NB4 (cell line): ENCODE measurements around the gene MXI1.

Experiments used
- DNase-seq: peaks from one replicate; pipeline ENCODE4 v3.0.0; 2010; ENCODE audit warnings: low read depth
- H3K4me3 ChIP-seq: one replicate; pipeline ENCODE4 v1.5.1; 2011; ENCODE audit warnings: mild to moderate bottlenecking, low read depth, low read length, moderate library complexity
- CTCF ChIP-seq: IDR thresholded peaks from one replicate; pipeline ENCODE4 v1.5.1; 2012; ENCODE audit warnings: low read depth, low read length
- MYC ChIP-seq: IDR thresholded peaks from 2 replicates; pipeline ENCODE4 v1.6.1; 2011; ENCODE audit warnings: low read depth, low read length
- POLR2A ChIP-seq: IDR thresholded peaks from 2 replicates; pipeline ENCODE4 v1.6.1; 2011; ENCODE audit warnings: mild to moderate bottlenecking; ENCODE audit not compliant: insufficient read length; ENCODE audit errors: extremely low read depth
- TF ChIP-seq, protein P1 (sequence below): IDR thresholded peaks from 2 replicates; pipeline ENCODE4 v1.6.1; 2011; ENCODE audit warnings: low read depth, low read length

MXI1 gene

DNA sequence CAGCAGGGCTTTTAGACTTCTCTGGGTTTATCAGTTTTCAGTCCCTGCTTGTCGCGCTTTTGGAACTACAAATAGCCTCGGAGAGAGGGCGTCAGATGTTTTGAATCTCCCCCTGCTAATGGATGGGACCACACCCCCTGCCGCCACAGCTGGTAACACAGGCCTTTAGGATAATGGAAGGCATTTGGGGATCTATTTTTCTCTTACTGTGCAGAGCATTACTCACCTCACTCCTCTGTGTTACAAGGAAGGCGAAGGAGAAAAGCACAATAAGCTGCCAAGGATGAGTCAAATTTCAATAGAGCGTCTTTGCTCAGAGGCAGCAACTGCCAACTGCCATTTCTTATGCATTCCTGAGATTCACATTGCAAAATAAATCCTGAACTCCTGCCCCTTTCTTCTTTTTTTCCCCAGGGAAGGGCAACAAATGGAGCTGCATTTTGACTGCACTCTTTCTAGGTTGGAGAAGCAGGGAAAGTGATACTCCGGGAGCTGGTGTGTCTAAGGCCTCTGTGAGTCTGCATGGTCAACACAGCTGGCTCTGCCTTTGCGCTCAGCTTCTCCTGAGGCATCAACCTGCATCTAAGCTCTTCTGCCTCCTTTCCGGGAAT, 128.8 kb downstream of the MXI1 start:
- no peak overlapping the region for H3K4me3 ChIP-seq
- no peak for TF ChIP-seq MYC
- TF ChIP-seq CTCF: no peak
- TF ChIP-seq POLR2A: no peak
- TF ChIP-seq, protein P1, sequence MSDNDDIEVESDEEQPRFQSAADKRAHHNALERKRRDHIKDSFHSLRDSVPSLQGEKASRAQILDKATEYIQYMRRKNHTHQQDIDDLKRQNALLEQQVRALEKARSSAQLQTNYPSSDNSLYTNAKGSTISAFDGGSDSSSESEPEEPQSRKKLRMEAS: no peak
- no peak for DNase-seq
